ENCODE results near the gene PDE4B.

- no peak for TF ChIP-seq CTCF (conservative IDR thresholded peaks at IDR 0.05; ENCODE audit: low read length)
- no peak for TF ChIP-seq EZH2phosphoT487 (IDR thresholded peaks at IDR 0.05; ENCODE audit: borderline replicate concordance, low read depth, low read length)
These were observed 3.9 kb upstream of the PDE4B start for GRCh38 chr1:65788762-65789161.
